ENCODE measurements around the gene HABP4.
"Not testable (repeated sequence)": the region's sequence is repeated elsewhere in the genome, so short reads cannot be mapped to it uniquely, and the experiment has no call there.

HABP4 gene

GRCh38 chr9:96496368-96497116 lies 46.6 kb downstream of the HABP4 start:
- DNase-seq, result no peak

- DNase-seq, result no peak
These were observed 47.1 kb downstream of the HABP4 start for GRCh38 chr9:96497117-96497399.

DNA sequence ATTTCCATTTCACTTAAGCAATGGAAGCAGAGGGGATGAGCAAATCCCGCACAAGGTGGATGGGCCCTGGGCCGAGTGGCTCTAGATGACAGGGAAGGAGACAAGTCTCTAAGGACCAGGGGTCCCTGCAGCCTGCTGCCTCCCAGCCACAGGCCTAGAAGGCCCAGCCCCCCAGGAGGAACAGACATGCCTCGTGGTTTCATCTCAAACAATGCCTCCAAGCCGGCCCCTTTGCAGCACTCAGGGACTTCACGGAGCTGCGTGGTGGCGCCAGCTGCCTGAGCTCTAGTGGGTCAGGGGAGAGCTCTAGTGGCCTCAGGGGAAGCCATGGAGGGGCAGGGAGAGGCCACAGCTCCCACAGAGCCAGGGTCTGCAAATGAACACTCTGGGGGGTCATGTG lies 48.8 kb downstream of the HABP4 start:
- DNase-seq, result no peak

- no peak for DNase-seq
These were observed 49.3 kb downstream of the HABP4 start for GRCh38 chr9:96499257-96499656.

DNA sequence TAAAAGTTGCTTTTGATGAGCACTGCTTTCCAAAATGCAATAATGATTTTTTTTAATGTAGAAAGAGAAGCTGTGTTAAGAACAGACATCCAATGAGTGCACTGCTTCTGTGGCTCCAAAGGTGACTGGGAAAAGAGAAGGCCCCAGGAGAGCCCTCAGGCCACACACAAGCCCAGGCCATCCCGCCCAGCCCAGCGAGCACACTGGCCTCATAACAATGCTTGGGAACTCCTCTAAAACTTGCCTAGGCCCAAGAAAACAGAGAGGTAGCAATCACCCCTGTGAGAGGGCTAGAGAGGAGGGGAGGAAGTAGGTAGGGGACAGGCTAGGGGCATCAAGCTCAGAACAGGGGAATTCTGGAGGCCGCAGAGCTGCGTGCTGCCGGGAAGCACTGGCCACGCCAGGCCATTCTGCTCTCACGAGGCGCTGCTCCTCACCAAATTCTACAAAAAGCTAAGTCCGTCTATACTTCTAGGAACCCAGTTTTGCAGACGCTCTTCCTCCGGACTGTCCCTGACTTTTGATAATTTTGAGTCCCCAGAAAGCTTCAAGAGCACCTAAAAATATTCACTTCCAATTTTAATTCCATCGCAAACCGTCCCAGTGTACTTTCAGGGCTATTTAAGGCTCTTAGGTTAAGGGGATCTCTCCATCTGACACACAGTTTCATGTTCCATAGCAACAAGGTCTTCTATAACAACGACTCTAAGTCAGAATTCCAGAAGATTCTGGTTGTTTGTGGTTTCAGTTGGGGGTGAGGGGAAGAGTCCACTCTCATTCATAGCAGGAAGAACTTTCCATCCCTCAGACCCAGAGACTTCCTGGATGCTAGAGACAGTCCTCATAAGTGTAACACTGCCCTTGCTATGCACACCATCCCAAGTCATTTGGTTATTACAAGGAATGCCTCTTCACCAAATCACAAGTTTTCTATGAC lies 51.0 kb downstream of the HABP4 start:
- DNase-seq, result peak in 2 of 51 donors; percentile 41 to 78

GRCh38 chr9:96501633-96502538 lies 51.9 kb downstream of the HABP4 start:
- DNase-seq, result peak in 27 of 51 donors; percentile 18 to 88 (median 50)

- DNase-seq, result peak in 3 of 51 donors; percentile 25 to 78 (median 47)
These were observed 52.8 kb downstream of the HABP4 start for GRCh38 chr9:96502539-96503373.

DNA sequence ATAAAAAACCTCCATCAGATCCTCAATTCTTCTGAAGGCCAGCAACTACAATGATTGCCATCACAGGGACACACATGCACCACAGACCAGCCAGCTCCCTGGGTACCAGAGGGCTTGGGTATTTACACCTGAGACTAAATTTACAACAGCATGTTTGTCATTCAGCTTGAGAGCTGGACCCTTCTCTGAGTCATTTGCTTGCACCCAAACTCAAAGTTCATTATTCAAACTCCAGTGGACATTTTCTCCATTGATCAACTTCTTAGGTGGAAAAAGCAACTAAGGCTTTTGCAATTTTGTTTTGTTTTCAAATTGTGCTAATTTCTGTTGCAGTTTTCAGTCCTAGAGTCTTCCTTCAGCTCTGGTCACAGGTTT lies 53.4 kb downstream of the HABP4 start:
- not testable (repeated sequence) for DNase-seq

GRCh38 chr9:96503918-96504317 lies 53.9 kb downstream of the HABP4 start:
- no peak for DNase-seq

GRCh38 chr9:96505316-96505991 lies 55.5 kb downstream of the HABP4 start:
- no peak for DNase-seq

GRCh38 chr9:96508227-96508940 lies 58.4 kb downstream of the HABP4 start:
- no peak for DNase-seq

GRCh38 chr9:96509026-96509425 lies 59.1 kb downstream of the HABP4 start:
- no peak for DNase-seq

GRCh38 chr9:96509848-96510247 lies 59.9 kb downstream of the HABP4 start:
- no peak for DNase-seq

GRCh38 chr9:96510258-96510657 lies 60.3 kb downstream of the HABP4 start:
- DNase-seq, result no peak

DNA sequence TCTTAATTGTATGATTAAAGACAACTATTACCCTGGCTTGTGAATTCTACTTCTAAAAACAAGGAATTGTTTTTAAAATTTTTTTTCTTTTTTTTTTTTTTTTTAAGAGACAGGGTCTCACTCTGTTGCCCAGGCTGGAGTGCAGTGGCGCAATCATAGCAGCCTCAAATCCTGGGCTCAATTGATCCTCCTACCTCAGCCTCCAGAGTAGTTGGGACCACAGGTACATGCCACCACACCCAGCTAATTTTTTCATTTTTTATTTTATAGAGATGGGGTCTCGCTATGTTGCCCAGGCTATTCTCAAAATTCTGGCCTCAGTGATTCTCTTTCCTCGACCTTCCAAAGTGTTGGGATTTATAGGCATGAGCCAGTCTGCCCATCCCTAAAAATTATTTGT lies 62.3 kb downstream of the HABP4 start:
- no peak for DNase-seq

- no peak for DNase-seq
These were observed 63.7 kb downstream of the HABP4 start for GRCh38 chr9:96513622-96514021.

DNA sequence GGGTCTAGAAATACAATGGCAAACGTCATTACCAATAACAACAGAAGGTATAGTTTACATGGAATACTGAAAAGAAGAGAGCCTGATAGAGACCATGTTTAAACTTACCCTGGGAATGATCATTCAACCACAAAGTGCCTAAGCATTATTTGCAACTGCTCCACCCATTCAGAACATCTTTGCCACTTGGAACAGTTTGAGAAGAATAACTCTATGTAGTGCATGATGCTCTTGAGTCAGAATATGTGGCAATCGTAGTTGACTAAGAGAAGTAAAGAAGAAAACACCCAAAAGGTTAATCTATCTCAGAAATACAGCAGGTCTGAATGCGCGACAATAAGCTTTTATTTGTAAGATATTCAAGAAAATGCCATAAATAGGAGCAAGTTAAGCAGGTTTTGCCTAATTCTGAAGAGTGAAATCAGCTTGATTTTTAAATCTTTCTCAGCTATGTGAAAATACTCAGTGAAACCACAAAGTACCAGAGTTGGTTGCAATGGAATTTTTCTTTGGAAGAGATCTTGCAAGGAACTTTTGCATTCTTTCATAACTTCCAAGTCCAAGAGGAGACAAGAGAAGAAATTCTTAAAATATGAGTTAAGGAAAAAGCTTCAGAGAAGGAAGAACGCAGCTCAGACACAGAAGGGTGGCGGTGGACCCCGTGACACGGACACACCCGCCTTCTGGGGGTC lies 64.3 kb downstream of the HABP4 start:
- DNase-seq, result no peak

DNA sequence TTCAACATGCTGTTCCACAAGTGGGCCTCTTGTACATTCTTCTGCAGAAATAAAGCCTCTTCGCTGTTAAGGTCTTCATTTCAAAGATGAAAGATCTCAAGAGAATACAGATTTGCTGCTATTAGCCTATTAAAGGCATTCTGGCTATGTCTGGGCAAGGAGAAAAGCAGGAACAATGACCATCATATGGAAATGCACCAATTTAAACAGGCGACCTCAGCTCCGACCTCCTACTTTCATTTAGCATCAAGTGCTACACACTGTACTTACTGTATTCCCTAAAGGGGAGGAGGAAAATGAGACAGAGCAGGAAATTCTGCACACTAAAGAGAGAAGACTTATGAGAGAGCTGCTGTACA lies 64.8 kb downstream of the HABP4 start:
- no peak for DNase-seq
